HG03039 (cell line): Measurements from ENCODE around the gene CDRT4.

Experiments used
- ATAC-seq: cut with Tn5 transposase; IDR thresholded peaks from one replicate; pipeline ENCODE4 v1.9.1; 2021; ENCODE audit warnings: mild to moderate bottlenecking, moderate library complexity; ENCODE audit not compliant: unreplicated experiment

Gene CDRT4

DNA sequence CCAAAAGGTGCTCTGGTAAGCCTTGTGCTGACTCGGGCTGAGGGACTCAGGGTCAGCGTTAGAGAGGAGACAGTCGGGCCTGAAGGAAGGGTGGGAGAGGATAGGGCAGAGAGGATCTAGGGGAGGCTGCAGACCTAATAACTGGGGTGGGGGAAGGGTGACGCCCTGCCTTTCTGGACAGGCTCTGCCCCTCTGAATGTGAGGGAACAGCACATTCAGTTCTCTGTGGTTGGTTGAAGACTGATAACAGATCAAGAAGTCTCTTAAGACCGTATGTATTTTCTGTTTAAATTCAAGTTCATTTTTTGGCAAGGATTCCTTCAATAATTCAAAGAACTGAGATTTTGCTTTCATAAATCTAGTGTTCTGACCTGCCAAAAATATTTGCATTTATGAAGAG is 69.8 kb downstream of the CDRT4 start:
- ATAC-seq: no peak

DNA sequence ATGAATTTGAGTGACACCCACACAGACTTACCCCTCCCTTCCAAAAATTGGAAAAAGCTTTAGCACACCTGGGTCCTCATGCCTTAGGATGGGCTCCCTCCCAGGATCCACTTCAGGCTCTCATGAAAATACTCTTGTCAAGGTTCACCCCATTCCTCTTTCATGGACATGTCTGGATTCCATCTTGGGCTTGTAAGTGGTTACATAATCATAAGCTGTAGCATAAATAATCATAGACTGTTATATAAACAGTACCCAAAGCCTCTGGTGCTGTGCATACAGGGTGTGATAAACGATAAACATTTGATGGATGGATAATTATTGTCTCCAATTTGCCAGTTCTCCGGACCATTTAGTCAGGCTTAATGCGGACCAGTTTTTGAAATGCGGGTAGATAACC is 72.3 kb downstream of the CDRT4 start:
- ATAC-seq: no peak

DNA sequence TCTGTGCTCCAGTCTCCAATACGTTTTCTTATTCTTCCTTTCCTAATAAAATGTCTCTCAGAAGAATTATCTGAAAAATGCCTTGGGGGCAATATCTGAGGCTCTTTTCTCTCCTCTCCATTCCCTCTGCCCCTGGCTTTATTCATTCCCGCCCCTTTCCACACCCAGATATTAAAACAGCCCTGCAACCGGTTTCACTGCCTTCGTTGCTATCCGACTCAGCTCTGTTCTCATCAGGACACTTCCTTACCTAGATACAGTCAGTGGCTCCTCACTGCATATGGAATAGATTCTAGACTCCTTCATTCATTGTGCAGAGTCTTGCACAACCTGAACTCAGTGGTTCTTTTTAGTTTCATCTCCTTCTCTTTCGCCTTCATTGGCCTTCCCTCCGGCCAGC is 74.0 kb downstream of the CDRT4 start:
- no peak for ATAC-seq

DNA sequence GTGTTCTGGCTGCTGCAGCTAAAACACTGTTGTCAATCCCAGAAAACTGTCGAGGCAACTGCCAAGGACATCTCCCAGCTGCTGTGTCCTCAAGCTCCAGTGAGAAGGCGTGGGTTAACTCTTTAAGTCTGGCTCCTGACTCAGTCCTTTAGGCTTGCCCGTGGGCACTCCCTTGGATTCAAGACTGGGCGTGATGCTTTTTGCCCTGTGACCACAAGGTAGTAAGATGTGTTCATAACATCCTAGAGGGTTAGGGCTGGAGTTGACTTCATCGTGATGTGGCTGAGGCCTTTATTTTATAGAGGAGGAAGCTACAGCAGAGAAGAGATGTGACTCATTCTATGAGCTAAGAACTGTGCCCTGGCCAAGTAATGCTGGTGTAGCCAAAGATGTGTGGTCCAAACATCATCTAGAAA is 75.1 kb downstream of the CDRT4 start:
- ATAC-seq: no peak

DNA sequence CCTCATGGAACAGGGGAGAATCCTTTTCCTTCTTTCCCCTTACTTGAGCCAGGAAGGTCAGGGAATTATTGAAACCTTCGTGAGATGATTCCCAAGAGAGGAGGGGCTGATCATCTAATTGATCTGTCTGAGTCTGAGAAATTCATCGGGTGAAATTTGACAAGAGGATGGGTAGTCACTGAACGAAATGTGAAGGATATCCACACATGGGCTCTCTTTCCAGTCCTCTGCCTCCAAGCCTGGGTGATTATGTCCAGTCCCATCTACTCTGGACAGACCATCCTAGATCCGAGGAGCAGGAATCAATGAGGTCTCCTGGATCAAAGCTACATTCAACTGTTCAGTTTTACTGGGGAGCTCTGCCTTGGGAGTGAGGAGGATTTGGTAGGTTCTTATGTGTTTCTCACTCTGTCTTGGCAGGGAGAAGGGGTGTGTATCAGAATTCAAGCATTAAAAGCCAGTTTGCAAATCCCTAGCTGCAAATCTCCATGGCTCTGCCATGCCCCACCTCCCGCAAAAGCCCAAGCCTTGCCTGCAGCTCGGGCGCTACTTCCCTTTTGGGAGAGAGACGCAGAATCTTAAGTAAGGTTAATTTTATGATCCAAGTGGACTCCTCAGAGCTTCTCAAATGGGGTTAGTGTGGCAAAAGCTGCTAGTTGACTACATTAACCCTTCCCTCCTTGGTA is 78.9 kb downstream of the CDRT4 start:
- no peak for ATAC-seq

DNA sequence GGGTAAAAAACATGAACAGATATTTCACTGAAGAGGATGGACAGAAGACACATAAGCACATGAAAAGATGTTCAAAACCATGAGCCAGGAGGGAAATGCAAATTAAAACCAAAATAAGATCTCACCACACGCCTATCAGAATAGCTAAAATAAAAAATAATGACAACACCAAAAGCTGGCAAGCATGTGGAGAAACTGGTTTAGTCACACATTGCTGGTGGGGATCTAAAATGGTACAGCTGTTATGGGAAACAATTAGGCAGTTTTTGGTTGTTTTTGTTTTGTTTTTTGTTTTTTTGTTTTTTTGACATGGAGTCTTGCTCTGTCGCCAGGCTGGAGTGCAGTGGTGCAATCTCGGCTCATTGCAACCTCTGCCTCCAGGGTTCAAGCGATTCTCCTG is 81.3 kb downstream of the CDRT4 start:
- no peak for ATAC-seq
